T follicular helper cell (primary cell): ENCODE results near the gene POMGNT1.

ENCODE experiments used
- DNase-seq: peaks from one replicate; pipeline ENCODE4 v3.0.0-alpha.2; 2020; ENCODE audit warnings: low read depth

Gene POMGNT1

GRCh38 chr1:46210561-46210960 is 12.3 kb upstream of the POMGNT1 start:
- no peak for DNase-seq

- DNase-seq = no peak
Measured at GRCh38 chr1:46206399-46206798, 8.2 kb upstream of the POMGNT1 start.

- DNase-seq = no peak
Measured at GRCh38 chr1:46205791-46206190, 7.6 kb upstream of the POMGNT1 start.

GRCh38 chr1:46205141-46205540 is 6.9 kb upstream of the POMGNT1 start:
- no peak for DNase-seq

- DNase-seq = no peak
Measured at GRCh38 chr1:46204406-46204742, 6.1 kb upstream of the POMGNT1 start.

- DNase-seq = no peak
Measured at GRCh38 chr1:46203738-46204405, 5.6 kb upstream of the POMGNT1 start.

- no peak for DNase-seq
Measured at GRCh38 chr1:46199233-46199749, 1.1 kb upstream of the POMGNT1 start.

GRCh38 chr1:46197560-46197963 is 672 bp downstream of the POMGNT1 start:
- DNase-seq = no peak

- no peak for DNase-seq
Measured at GRCh38 chr1:46196609-46197008, 1.6 kb downstream of the POMGNT1 start.

GRCh38 chr1:46194641-46195193 is 3.5 kb downstream of the POMGNT1 start:
- no peak for DNase-seq

- DNase-seq = no peak
Measured at GRCh38 chr1:46193984-46194570, 4.2 kb downstream of the POMGNT1 start.

- no peak for DNase-seq
Measured at GRCh38 chr1:46193285-46193684, 4.9 kb downstream of the POMGNT1 start.

- DNase-seq = no peak
Measured at GRCh38 chr1:46192171-46192570, 6.1 kb downstream of the POMGNT1 start.

- no peak for DNase-seq
Measured at GRCh38 chr1:46191033-46191701, 7.1 kb downstream of the POMGNT1 start.

- no peak for DNase-seq
Measured at GRCh38 chr1:46190539-46190938, 7.7 kb downstream of the POMGNT1 start.

GRCh38 chr1:46188295-46189030 is 9.8 kb downstream of the POMGNT1 start:
- DNase-seq = no peak

- no peak for DNase-seq
Measured at GRCh38 chr1:46187106-46187869, 10.9 kb downstream of the POMGNT1 start.

- DNase-seq = no peak
Measured at GRCh38 chr1:46186076-46186475, 12.2 kb downstream of the POMGNT1 start.

GRCh38 chr1:46184920-46185658 is 13.1 kb downstream of the POMGNT1 start:
- DNase-seq = no peak

- DNase-seq = no peak
Measured at GRCh38 chr1:46183926-46184557, 14.2 kb downstream of the POMGNT1 start.
